Gastrocnemius medialis (tissue), 4 donors: Measurements from ENCODE around the gene KLHDC9.

Source experiments
- CTCF ChIP-seq, 5 experiments: fragments of 450-650 bp in 3 of 5; fragments of 200-600 bp in 2 of 5; sonication (generic) in 2 of 5; IDR thresholded peaks in 4 of 5; conservative IDR thresholded peaks in 1 of 5; 1 replicate in 4 of 5; 2 replicates in 1 of 5; pipeline ENCODE4 v1.5.1; 2016 to 2019; ENCODE audit warnings: antibody characterized with exemption in 5 of 5, mild to moderate bottlenecking in 3 of 5, moderate library complexity in 3 of 5
- POLR2A ChIP-seq, 2 donors: fragments of 450-650 bp; IDR thresholded peaks; one replicate each; pipeline ENCODE4 v1.6.1; 2017; ENCODE audit warnings: antibody characterized with exemption in 2 of 2, mild to moderate bottlenecking in 2 of 2, moderate library complexity in 2 of 2

GRCh38 chr1:161119092-161119903, 21.1 kb downstream of the KLHDC9 start:
- TF ChIP-seq CTCF (IDR thresholded peaks at IDR 0.05 in 4 of 5, conservative IDR thresholded peaks at IDR 0.05 in 1 of 5) (peak in 2 of 5 experiments; percentile 2 to 34), POLR2A (IDR thresholded peaks at IDR 0.05) (no peak)
